ENCODE measurements around the gene FOXO3.

FOXO3 gene

GRCh38 chr6:108699290-108700041 is 138.7 kb downstream of the FOXO3 start:
- no peaks in the 10 kb centered on the region for H3K27me3 ChIP-seq
- no peaks in the 10 kb centered on the region for H3K36me3 ChIP-seq
- no peaks in the 10 kb centered on the region for H3K4me1 ChIP-seq (ENCODE audit: control insufficient read depth in 1 of 2, insufficient read depth in 1 of 2, low read depth in 1 of 2, low read length in 1 of 2)
- no peak for TF ChIP-seq CTCF (IDR thresholded peaks at IDR 0.05)
- no peaks in the 10 kb centered on the region for H3K9me3 ChIP-seq
- H3K27ac ChIP-seq: no peak overlapping the region
- no peak overlapping the region for H3K4me3 ChIP-seq (ENCODE audit: low read depth in 1 of 2, low read length in 1 of 2)

GRCh38 chr6:108702106-108702851 is 141.6 kb downstream of the FOXO3 start:
- TF ChIP-seq CTCF (IDR thresholded peaks at IDR 0.05): no peak
- no peak overlapping the region for H3K27ac ChIP-seq
- no peak overlapping the region for H3K4me3 ChIP-seq (ENCODE audit: low read depth in 1 of 2, low read length in 1 of 2)
- H3K4me1 ChIP-seq (ENCODE audit: control insufficient read depth in 1 of 2, insufficient read depth in 1 of 2, low read depth in 1 of 2, low read length in 1 of 2): no peaks in the 10 kb centered on the region
- H3K36me3 ChIP-seq: no peaks in the 10 kb centered on the region
- H3K27me3 ChIP-seq: no peaks in the 10 kb centered on the region
- no peaks in the 10 kb centered on the region for H3K9me3 ChIP-seq

GRCh38 chr6:108706649-108707048 is 145.9 kb downstream of the FOXO3 start:
- TF ChIP-seq CTCF (IDR thresholded peaks at IDR 0.05): no peak
- no peaks in the 10 kb centered on the region for H3K4me1 ChIP-seq (ENCODE audit: control insufficient read depth in 1 of 2, insufficient read depth in 1 of 2, low read depth in 1 of 2, low read length in 1 of 2)
- no peaks in the 10 kb centered on the region for H3K36me3 ChIP-seq
- H3K4me3 ChIP-seq (ENCODE audit: low read depth in 1 of 2, low read length in 1 of 2): no peak overlapping the region
- H3K27me3 ChIP-seq: no peaks in the 10 kb centered on the region
- H3K9me3 ChIP-seq: no peaks in the 10 kb centered on the region
- no peak overlapping the region for H3K27ac ChIP-seq

- no peak overlapping the region for H3K4me3 ChIP-seq (ENCODE audit: low read depth in 1 of 2, low read length in 1 of 2)
- TF ChIP-seq CTCF (IDR thresholded peaks at IDR 0.05): no peak
- H3K4me1 ChIP-seq (ENCODE audit: control insufficient read depth in 1 of 2, insufficient read depth in 1 of 2, low read depth in 1 of 2, low read length in 1 of 2): no peaks in the 10 kb centered on the region
- H3K36me3 ChIP-seq: no peaks in the 10 kb centered on the region
- no peaks in the 10 kb centered on the region for H3K9me3 ChIP-seq
- no peaks in the 10 kb centered on the region for H3K27me3 ChIP-seq
- H3K27ac ChIP-seq: no peak overlapping the region
These were observed 146.7 kb downstream of the FOXO3 start for GRCh38 chr6:108707328-108707976.

- H3K9me3 ChIP-seq: no peaks in the 10 kb centered on the region
- no peak overlapping the region for H3K4me3 ChIP-seq (ENCODE audit: low read depth in 1 of 2, low read length in 1 of 2)
- TF ChIP-seq CTCF (IDR thresholded peaks at IDR 0.05): no peak
- no peaks in the 10 kb centered on the region for H3K27me3 ChIP-seq
- no peak overlapping the region for H3K27ac ChIP-seq
- H3K36me3 ChIP-seq: no peaks in the 10 kb centered on the region
- peaks cover 0 to 17% of the 10 kb centered on the region in 2 experiments for H3K4me1 ChIP-seq (ENCODE audit: control insufficient read depth in 1 of 2, insufficient read depth in 1 of 2, low read depth in 1 of 2, low read length in 1 of 2)
These were observed 149.3 kb downstream of the FOXO3 start for GRCh38 chr6:108710030-108710429.

Measured in neutrophil (primary cell).